ENCODE data around the gene ZNF331. TPM values are rescaled to one million over a fixed set of nuclear protein-coding genes. Genes with fewer than 3 reads are reported as not detected.

Gene ZNF331
- total RNA-seq, 4 donors from 2014 or later, result 28.4 to 65.4 (median 30.8) TPM

DNA sequence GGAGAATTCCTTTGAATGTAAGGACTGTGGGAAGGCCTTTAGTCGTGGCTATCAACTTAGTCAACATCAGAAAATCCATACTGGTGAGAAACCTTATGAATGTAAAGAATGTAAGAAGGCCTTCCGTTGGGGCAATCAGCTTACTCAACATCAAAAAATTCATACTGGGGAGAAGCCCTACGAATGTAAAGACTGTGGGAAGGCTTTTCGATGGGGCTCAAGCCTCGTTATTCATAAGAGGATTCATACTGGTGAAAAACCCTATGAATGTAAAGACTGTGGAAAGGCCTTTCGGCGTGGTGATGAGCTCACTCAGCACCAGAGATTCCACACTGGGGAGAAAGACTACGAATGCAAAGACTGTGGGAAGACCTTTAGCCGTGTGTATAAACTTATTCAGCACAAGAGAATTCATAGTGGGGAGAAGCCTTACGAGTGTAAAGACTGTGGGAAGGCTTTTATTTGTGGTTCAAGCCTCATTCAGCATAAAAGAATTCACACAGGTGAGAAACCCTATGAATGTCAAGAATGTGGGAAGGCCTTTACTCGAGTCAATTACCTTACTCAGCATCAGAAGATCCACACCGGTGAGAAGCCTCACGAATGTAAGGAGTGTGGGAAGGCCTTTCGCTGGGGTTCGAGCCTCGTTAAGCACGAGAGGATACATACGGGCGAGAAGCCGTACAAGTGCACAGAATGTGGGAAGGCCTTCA, 39.2 kb downstream of the ZNF331 start:
- TF ChIP-seq, protein P1, sequence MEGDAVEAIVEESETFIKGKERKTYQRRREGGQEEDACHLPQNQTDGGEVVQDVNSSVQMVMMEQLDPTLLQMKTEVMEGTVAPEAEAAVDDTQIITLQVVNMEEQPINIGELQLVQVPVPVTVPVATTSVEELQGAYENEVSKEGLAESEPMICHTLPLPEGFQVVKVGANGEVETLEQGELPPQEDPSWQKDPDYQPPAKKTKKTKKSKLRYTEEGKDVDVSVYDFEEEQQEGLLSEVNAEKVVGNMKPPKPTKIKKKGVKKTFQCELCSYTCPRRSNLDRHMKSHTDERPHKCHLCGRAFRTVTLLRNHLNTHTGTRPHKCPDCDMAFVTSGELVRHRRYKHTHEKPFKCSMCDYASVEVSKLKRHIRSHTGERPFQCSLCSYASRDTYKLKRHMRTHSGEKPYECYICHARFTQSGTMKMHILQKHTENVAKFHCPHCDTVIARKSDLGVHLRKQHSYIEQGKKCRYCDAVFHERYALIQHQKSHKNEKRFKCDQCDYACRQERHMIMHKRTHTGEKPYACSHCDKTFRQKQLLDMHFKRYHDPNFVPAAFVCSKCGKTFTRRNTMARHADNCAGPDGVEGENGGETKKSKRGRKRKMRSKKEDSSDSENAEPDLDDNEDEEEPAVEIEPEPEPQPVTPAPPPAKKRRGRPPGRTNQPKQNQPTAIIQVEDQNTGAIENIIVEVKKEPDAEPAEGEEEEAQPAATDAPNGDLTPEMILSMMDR (IDR thresholded peaks at IDR 0.05; ENCODE audit: low read depth), result no peak

DNA sequence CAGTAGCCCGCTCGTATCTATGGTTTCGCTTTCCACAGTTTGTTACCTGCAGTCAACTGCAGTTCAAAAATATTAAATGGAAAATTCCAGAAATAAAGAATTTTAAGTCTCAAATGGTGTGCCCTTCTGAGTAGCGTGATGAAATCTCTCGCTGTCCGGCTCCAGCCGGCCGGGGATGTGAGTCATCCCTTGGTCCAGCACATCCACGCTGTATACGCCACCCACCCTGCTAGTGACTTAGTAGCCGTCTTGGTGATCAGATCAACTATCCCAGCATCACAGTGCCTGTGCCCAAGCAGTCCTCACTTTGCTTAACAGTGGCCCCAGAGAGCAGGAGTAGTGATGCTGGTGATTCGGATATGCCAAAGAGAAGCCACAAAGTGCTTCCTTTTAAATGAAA, 40.0 kb downstream of the ZNF331 start:
- TF ChIP-seq, protein P1 (IDR thresholded peaks at IDR 0.05; ENCODE audit: low read depth), result no peak

DNA sequence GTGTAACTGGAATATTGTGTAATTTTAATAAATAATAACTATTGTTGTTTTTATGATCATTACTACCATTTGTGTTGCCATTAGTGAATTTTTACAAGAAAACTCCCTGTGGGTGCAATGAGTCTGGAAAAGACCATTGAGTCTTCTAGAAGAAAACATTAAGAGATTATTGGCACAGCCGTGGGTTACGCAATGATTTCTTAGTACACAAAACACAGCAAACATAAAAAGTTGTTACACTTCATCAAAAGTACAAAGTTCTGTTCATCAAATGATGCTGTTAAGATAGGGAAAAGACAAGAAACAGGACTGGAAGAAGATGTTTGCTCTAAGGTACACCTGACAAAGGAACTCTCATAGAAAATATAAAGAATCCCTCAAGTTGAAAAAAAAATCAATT, 41.6 kb downstream of the ZNF331 start:
- TF ChIP-seq, protein P1 (IDR thresholded peaks at IDR 0.05; ENCODE audit: low read depth), result no peak

DNA sequence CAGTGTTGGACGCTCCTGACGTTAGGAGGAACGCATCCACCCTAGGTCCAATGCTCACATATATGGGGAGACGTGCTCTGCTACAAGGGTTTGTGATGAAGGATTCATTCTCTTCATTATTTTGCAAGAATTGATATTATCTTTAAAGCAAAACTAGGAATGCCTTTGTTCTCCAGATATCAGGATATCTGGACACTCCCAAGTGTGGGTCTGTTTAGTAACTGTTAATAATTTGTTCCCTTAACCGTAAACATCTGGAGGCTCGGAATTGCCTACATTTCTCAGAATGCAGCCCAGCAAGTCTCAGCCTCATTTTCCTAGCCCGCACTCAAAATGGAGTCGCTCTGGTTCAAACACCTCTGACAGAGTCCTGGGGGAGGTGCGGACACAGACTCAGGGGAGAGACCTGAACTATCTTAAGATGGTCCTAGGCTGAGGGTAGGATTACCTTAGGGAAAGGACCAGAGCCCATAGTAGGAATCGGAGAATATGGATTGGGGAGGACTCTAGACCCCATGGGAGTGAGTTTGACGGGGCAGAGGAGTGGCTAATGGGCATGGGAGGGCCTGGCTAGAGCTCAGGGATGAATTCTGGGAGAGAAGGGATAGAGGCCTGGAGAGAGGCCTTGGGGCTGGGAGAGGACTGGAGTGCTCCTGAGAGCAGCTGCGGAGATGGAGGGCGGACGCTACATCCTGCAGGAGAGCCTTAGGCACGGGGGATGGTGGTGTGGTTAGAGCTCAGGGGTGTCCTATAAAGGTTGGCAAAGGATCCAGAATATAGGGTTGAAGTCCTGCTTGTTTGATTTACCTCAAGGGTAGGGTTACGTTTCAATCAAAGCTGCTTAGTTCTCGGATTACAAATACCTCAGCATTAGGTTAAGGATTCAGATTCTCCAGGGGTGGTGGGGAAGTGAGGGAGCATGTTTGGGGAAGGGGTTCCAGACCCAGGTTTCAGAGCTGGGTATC, 43.2 kb downstream of the ZNF331 start:
- TF ChIP-seq, protein P1 (IDR thresholded peaks at IDR 0.05; ENCODE audit: low read depth), result no peak

DNA sequence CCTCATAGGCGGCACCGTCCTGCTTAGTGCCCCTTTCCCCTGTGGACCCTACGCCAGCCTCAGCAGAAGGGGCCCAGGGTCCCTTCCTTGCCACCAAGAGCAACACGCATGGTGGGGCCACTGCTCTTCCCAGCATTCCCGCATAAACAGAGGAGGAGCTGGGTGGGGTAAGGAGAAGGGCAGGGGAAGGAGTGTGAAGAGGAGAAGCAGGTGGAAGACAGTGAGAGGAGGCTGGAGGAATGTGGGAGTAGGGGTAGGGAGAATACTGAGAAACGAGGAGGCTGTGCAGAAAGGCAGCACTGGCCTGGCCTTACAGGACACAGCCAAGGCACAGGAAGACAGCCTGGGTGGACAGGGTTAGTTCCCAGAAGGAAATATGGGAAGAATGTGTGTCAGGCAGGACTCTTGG, 43.9 kb downstream of the ZNF331 start:
- TF ChIP-seq, protein P1 (IDR thresholded peaks at IDR 0.05; ENCODE audit: low read depth), result no peak

DNA sequence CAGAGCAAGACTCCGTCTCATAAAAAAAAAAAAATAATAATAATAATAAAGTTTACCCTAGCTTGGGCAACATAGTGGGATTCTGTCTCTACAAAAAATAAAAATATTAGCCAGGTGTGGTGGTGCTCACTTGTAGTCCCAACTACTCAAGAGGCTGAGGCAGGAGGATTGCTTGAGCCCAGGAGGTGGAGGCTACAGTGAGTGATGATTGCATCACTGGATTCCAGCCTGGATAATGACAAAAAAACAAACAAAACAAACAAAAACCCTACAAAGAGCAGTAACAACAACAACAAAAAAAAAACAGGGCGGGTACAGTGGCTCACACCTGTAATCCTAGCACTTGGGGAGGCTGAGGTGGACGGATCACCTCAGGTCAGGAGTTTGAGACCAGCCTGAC, 45.2 kb downstream of the ZNF331 start:
- TF ChIP-seq, protein P1 (IDR thresholded peaks at IDR 0.05; ENCODE audit: low read depth), result no peak

DNA sequence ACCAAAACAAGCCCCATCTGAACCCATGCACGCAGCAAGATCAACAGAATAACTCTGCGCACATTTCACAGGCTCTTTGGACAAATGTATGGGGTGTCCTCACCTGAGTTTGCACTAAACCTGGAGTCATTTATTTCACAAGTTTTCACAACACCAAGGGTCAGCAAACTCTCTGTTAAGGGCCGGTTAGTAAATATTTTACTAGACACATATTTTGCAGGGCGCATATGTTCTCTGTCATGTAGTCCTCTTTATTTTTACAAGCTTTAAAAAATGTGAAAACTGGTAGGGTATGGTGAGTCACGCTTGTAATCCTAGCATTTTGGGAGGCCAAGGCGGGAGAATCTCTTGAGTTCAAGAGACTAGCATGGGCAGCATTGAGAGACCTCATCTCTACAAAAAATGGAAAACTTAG, 48.3 kb downstream of the ZNF331 start:
- TF ChIP-seq, protein P1 (IDR thresholded peaks at IDR 0.05; ENCODE audit: low read depth), result no peak
